OCI-M2 (cell line): Measurements from ENCODE around the gene ACKR3.

Experiments
- DNase-seq: peaks from one replicate; lab custom pipeline; 2025; ENCODE audit not compliant: unreplicated experiment; lab: John Stamatoyannopoulos, UW

Gene ACKR3

GRCh38 chr2:236628256-236628901 is 58.8 kb downstream of the ACKR3 start:
- no peak for DNase-seq

DNA sequence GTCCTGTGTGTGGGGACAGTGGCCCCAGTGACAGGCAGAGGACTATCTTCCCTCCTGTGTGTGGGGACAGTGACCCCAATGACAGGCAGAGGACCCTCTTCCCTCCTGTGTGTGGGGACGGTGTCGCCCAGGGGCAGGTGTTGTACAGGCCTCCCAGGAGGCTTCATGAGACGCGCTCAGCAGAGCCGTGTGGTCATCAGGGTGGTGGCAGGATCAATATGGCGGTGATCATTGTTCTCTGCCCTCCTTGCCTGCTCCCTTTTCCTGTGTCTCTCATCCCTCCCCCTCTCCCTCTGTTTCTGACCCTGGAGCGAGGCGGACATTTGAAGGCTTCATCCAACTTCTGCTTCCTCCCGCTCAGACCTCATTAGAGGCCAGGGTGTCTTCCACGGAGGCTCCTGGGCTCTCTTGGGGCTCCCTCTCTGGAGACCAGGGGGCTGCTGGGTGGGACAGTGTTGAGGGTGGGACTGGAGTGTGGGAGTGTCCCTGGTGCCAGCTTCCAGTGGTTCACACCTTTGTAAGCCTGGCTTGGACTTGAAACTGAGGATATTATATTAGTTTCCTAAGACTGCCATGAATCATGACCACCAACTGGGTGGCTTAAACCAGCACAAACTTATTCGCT is 59.5 kb downstream of the ACKR3 start:
- DNase-seq: no peak

DNA sequence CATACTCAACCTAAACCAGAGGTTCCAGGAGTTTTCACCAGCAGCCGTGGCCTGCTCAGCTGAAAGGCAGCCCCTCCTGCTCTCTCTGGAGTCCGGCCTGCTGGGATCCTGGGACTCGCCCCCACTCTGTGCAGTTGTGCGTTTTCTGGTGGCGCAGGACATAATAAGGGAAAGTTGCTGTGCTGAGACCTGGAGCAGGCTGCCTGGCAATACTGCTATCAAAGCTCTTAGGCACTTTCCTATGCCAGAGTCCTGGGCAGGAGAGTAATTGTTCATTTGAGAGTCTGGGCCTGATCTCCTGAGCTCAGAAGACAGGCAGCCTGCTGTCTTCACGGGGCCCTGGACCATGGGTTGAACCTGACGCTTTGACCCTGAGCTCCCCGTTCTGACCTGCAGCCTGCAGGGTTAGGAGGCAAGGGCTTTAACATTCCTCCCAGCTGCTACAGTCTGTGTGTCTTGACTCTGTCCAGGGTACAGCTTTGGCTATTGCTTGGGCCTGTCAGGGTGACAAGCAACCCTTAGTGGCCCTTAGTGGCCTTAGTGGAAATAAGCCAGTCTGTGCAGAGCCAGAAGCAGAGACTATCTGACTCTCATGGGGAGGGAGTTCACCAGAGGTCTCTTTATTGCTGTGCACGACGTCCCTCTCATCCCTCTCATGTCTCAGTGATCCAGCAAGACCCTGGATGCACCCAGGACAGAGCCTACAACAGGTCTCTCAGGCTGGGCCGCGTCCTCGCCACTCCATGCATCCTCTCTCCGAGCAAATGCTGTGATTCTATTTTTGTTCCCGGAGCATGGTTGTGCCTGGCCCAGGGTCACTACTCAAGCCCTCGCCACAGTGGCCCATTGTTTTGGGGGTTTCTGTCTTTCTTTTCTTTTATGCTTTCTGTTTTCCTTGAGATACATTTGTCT is 60.6 kb downstream of the ACKR3 start:
- no peak for DNase-seq

GRCh38 chr2:236631281-236631855 is 61.7 kb downstream of the ACKR3 start:
- DNase-seq: no peak

DNA sequence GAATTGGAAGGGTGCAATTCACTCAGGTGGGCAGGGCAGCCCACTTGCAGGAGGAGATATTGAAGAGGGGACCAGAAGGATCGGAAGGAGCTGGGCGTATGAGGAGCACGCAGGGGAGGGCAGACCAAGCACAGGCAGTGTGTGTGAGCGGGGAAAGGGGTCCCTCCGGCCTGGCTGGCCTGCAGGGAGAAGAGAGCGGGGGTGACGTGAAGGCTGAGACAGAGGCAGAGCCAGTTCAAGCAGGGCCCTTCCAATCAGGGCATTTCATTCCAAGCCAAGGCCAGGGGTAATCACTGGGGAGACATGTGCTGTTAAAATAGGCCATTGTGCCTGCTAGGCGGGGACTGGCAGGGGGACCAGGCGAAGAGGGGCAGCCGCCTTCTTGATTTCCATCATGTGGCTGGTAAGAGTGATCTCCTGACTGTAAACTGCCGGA is 62.2 kb downstream of the ACKR3 start:
- no peak for DNase-seq
